ENCODE data around the gene SNX15. TPM values are rescaled to one million over a fixed set of nuclear protein-coding genes. Genes with fewer than 3 reads are reported as not detected.

The SNX15 gene
- total and polyA plus RNA-seq, 2 donors (not counting 3 experiments of a cell fraction or from before 2014, with no cell fraction given) = 15.5 to 21.8 TPM

GRCh38 chr11:65067446-65067845 lies 40.2 kb downstream of the SNX15 start:
- intact Hi-C loops (cut with micrococcal nuclease) (no loop called here), dilution Hi-C loops (cut with MboI; ENCODE audit: extremely low pct_ligation_motif_present, low sequenced_read_pairs) (no loop called here)
- CTCF ChIA-PET = interaction anchor here (1.0 kb wide), 1 partner anchor 9 kb away, joined by 3 read pairs; the partner anchor contains the start of gene NAALADL1

GRCh38 chr11:65069217-65069616 lies 42.0 kb downstream of the SNX15 start:
- H2AFZ ChIP-seq (ENCODE audit: low read depth, low read length) = no peak overlapping the region
- no peak for TF ChIP-seq POLR2AphosphoS5 (IDR thresholded peaks at IDR 0.05; ENCODE audit: insufficient read depth, low read depth, low read length)
- TF ChIP-seq EZH2 (IDR thresholded peaks at IDR 0.05; ENCODE audit: borderline replicate concordance, low read depth, low read length, severe bottlenecking) = no peak
- no peak for TF ChIP-seq GATA2 (IDR thresholded peaks at IDR 0.05; ENCODE audit: insufficient read depth, insufficient read length, low read depth, low read length)
- TF ChIP-seq FOS (IDR thresholded peaks at IDR 0.05; ENCODE audit: borderline replicate concordance, insufficient read depth, low read length) = no peak
- TF ChIP-seq JUN (IDR thresholded peaks at IDR 0.05; ENCODE audit: borderline replicate concordance, insufficient read depth, insufficient read length, low read depth) = no peak
- no peak for TF ChIP-seq MAX (IDR thresholded peaks at IDR 0.05; ENCODE audit: insufficient read depth, insufficient read length)
- TF ChIP-seq CTCF (IDR thresholded peaks at IDR 0.05; ENCODE audit: extremely low read depth in 1 of 2, insufficient read depth in 1 of 2, low read depth in 1 of 2, low read length in 2 of 2) = no peak
- no peak for TF ChIP-seq MYC (IDR thresholded peaks at IDR 0.05; ENCODE audit: low read depth, low read length)
- no peak for TF ChIP-seq POLR2A (IDR thresholded peaks at IDR 0.05; ENCODE audit: low read depth, low read length)
- dilution Hi-C loops (cut with MboI; ENCODE audit: extremely low pct_ligation_motif_present, low sequenced_read_pairs) (no loop called here), intact Hi-C loops (cut with micrococcal nuclease) (no loop called here)
- H3K4me2 ChIP-seq (ENCODE audit: insufficient read depth, low read length) = no peak overlapping the region
- H3K79me2 ChIP-seq (ENCODE audit: control insufficient read depth, insufficient read depth, low read length) = no peaks in the 10 kb centered on the region
- H3K27ac ChIP-seq (ENCODE audit: insufficient read depth, low read depth, low read length) = no peak overlapping the region
- no peak for FAIRE-seq
- H3K4me3 ChIP-seq (replicated peaks in 1 of 3; ENCODE audit: insufficient read depth in 1 of 3, low read depth in 1 of 3, low read length in 3 of 3) = no peak overlapping the region
- ChIA-PET CTCF (interaction anchor here (1.1 kb wide), 1 partner anchor 13 kb away, joined by 4 read pairs; no protein-coding TSS in a partner anchor), POLR2A (no interaction called here)
- no TSS peak for BruUV-seq (replicated peaks)
- H3K27me3 ChIP-seq (ENCODE audit: control insufficient read depth in 2 of 2, insufficient read depth in 2 of 2, low read length in 2 of 2) = no peaks in the 10 kb centered on the region
- no peaks in the 10 kb centered on the region for H4K20me1 ChIP-seq (replicated peaks; ENCODE audit: control insufficient read depth, extremely low read depth, insufficient read depth, low read length)
- H3K4me1 ChIP-seq (ENCODE audit: control insufficient read depth, extremely low read depth, insufficient read depth, low read length) = no peaks in the 10 kb centered on the region
- H3K9me3 ChIP-seq (replicated peaks; ENCODE audit: control insufficient read depth, insufficient read depth, low read length) = no peaks in the 10 kb centered on the region
- H3K9ac ChIP-seq (replicated peaks; ENCODE audit: extremely low read depth, insufficient read depth, low read length) = no peak overlapping the region
- H3K9me1 ChIP-seq (replicated peaks; ENCODE audit: control insufficient read depth, extremely low read depth, insufficient read depth, low read length) = no peaks in the 10 kb centered on the region
- H3K36me3 ChIP-seq (ENCODE audit: control insufficient read depth in 2 of 2, extremely low read depth in 1 of 2, insufficient read depth in 2 of 2, low read length in 2 of 2) = no peaks in the 10 kb centered on the region
- no peak for DNase-seq (ENCODE audit: low read depth, low spot score)

More at GRCh38 chr11:65067446-65067845, 40.2 kb downstream of the SNX15 start:
- H3K9ac ChIP-seq (replicated peaks; ENCODE audit: extremely low read depth, insufficient read depth, low read length) = no peak overlapping the region
- no peak overlapping the region for H3K27ac ChIP-seq (ENCODE audit: insufficient read depth, low read depth, low read length)
- no peaks in the 10 kb centered on the region for H3K79me2 ChIP-seq (ENCODE audit: control insufficient read depth, insufficient read depth, low read length)
- H3K9me1 ChIP-seq (replicated peaks; ENCODE audit: control insufficient read depth, extremely low read depth, insufficient read depth, low read length) = no peaks in the 10 kb centered on the region
- TF ChIP-seq POLR2AphosphoS5 (IDR thresholded peaks at IDR 0.05; ENCODE audit: insufficient read depth, low read depth, low read length) = no peak
- no peak for TF ChIP-seq MAX (IDR thresholded peaks at IDR 0.05; ENCODE audit: insufficient read depth, insufficient read length)
- no peak for TF ChIP-seq JUN (IDR thresholded peaks at IDR 0.05; ENCODE audit: borderline replicate concordance, insufficient read depth, insufficient read length, low read depth)
- TF ChIP-seq EZH2 (IDR thresholded peaks at IDR 0.05; ENCODE audit: borderline replicate concordance, low read depth, low read length, severe bottlenecking) = no peak
- TF ChIP-seq GATA2 (IDR thresholded peaks at IDR 0.05; ENCODE audit: insufficient read depth, insufficient read length, low read depth, low read length) = no peak
- TF ChIP-seq FOS (IDR thresholded peaks at IDR 0.05; ENCODE audit: borderline replicate concordance, insufficient read depth, low read length) = no peak
- POLR2A ChIA-PET = no interaction called here
- DNase-seq (ENCODE audit: low read depth, low spot score) (no peak), FAIRE-seq (no peak)
- H3K9me3 ChIP-seq (replicated peaks; ENCODE audit: control insufficient read depth, insufficient read depth, low read length) = no peaks in the 10 kb centered on the region
- no peaks in the 10 kb centered on the region for H4K20me1 ChIP-seq (replicated peaks; ENCODE audit: control insufficient read depth, extremely low read depth, insufficient read depth, low read length)
- H3K4me2 ChIP-seq (ENCODE audit: insufficient read depth, low read length) = no peak overlapping the region
- no peaks in the 10 kb centered on the region for H3K4me1 ChIP-seq (ENCODE audit: control insufficient read depth, extremely low read depth, insufficient read depth, low read length)
- BruUV-seq (replicated peaks) = no TSS peak
- H3K27me3 ChIP-seq (ENCODE audit: control insufficient read depth in 2 of 2, insufficient read depth in 2 of 2, low read length in 2 of 2) = no peaks in the 10 kb centered on the region
- H2AFZ ChIP-seq (ENCODE audit: low read depth, low read length) = no peak overlapping the region
- H3K36me3 ChIP-seq (ENCODE audit: control insufficient read depth in 2 of 2, extremely low read depth in 1 of 2, insufficient read depth in 2 of 2, low read length in 2 of 2) = no peaks in the 10 kb centered on the region
- no peak overlapping the region for H3K4me3 ChIP-seq (replicated peaks in 1 of 3; ENCODE audit: insufficient read depth in 1 of 3, low read depth in 1 of 3, low read length in 3 of 3)
